ENCODE results near the gene GAREM2. TPM values are rescaled to one million over a fixed set of nuclear protein-coding genes. Genes with fewer than 3 reads are reported as not detected.

GAREM2 gene
- total and polyA plus RNA-seq, 9 of the 15 experiments (the other 6 are each of a cell fraction or from before 2014, with no cell fraction given) = 1.7 to 12.4 (median 2.5) TPM

GRCh38 chr2:26172871-26173775, at the start of gene GAREM2 (continued):
- TF ChIP-seq MAZ (CRISPR knock-in tag; conservative IDR thresholded peaks at IDR 0.05 in 1 of 2, IDR thresholded peaks at IDR 0.05 in 1 of 2) (0 out of 4 replicates have a peak, but pooled peaks of 1 of the 2 experiments have one; percentile 30), TRIM28 (IDR thresholded peaks at IDR 0.05) (no peak), MAFG (tag; conservative IDR thresholded peaks at IDR 0.05) (no peak), ILK (tag; IDR thresholded peaks at IDR 0.05; ENCODE audit: borderline replicate concordance, low read depth) (no peak), FOXM1 (IDR thresholded peaks at IDR 0.05; ENCODE audit: low read depth) (no peak), FOXM1 (CRISPR knock-in tag; IDR thresholded peaks at IDR 0.05; ENCODE audit: low read depth) (no peak), CXXC5 (CRISPR knock-in tag; IDR thresholded peaks at IDR 0.05) (peak; percentile 34), BACH1 (tag; IDR thresholded peaks at IDR 0.05) (no peak), POLR2G (IDR thresholded peaks at IDR 0.05; ENCODE audit: low read depth, low read length) (peak; percentile 65), KLF10 (CRISPR knock-in tag; IDR thresholded peaks at IDR 0.05) (no peak), RHOXF2B (CRISPR knock-in tag; conservative IDR thresholded peaks at IDR 0.05) (no peak), NBN (IDR thresholded peaks at IDR 0.05; ENCODE audit: low read depth) (no peak), CHD1 (IDR thresholded peaks at IDR 0.05; ENCODE audit: low read length) (no peak), ZBTB43 (CRISPR knock-in tag; IDR thresholded peaks at IDR 0.05) (no peak), CBX1 (IDR thresholded peaks at IDR 0.05; ENCODE audit: low read depth) (no peak), POLR2A (conservative IDR thresholded peaks at IDR 0.05) (no peak), TRIM25 (IDR thresholded peaks at IDR 0.05; ENCODE audit: borderline replicate concordance) (no peak), MXD1 (CRISPR knock-in tag; IDR thresholded peaks at IDR 0.05; ENCODE audit: borderline replicate concordance, poor library complexity, severe bottlenecking) (no peak), GABPB2 (CRISPR knock-in tag; conservative IDR thresholded peaks at IDR 0.05) (no peak), HNRNPL (IDR thresholded peaks at IDR 0.05; ENCODE audit: low read depth, low read length) (no peak)
- TF ChIP-seq, protein P1, sequence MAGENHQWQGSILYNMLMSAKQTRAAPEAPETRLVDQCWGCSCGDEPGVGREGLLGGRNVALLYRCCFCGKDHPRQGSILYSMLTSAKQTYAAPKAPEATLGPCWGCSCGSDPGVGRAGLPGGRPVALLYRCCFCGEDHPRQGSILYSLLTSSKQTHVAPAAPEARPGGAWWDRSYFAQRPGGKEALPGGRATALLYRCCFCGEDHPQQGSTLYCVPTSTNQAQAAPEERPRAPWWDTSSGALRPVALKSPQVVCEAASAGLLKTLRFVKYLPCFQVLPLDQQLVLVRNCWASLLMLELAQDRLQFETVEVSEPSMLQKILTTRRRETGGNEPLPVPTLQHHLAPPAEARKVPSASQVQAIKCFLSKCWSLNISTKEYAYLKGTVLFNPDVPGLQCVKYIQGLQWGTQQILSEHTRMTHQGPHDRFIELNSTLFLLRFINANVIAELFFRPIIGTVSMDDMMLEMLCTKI (IDR thresholded peaks at IDR 0.05; ENCODE audit: partially characterized antibody) = no peak
